ENCODE results near the gene MIA2.

Gene MIA2

GRCh38 chr14:39428118-39428517 lies 194.4 kb downstream of the MIA2 start:
- no peak for DNase-seq (ENCODE audit: low spot score)
- ChIA-PET POLR2A (ENCODE audit: low non-redundant PET) (no interaction called here), CTCF (no interaction called here)
- no peak overlapping the region for H3K27ac ChIP-seq
- TF ChIP-seq CTCF (conservative IDR thresholded peaks at IDR 0.05; ENCODE audit: low read depth), result no peak

- ChIA-PET CTCF (no interaction called here), POLR2A (ENCODE audit: low non-redundant PET) (interaction anchor here (0.6 kb wide), 1 partner anchor 252 kb away, joined by 9 read pairs; no protein-coding TSS in a partner anchor)
- DNase-seq (ENCODE audit: low spot score), result peak; percentile 5
Observed at GRCh38 chr14:39430762-39431415, 197.2 kb downstream of the MIA2 start.

GRCh38 chr14:39431416-39432178 lies 197.9 kb downstream of the MIA2 start:
- POLR2A ChIA-PET (ENCODE audit: low non-redundant PET), result interaction anchor here (0.9 kb wide), 1 partner anchor 328 kb away, joined by 4 read pairs; the partner anchor contains the start of gene SEC23A
- DNase-seq (ENCODE audit: low spot score), result peak; percentile 27
- CTCF ChIA-PET, result interaction anchor here (0.6 to 0.7 kb wide), 2 partner anchors 9 to 200 kb away, joined by 3 read pairs; no protein-coding TSS in a partner anchor
- peak overlapping the region; percentile 96 for H3K27ac ChIP-seq
- TF ChIP-seq CTCF (conservative IDR thresholded peaks at IDR 0.05; ENCODE audit: low read depth), result no peak

More at GRCh38 chr14:39430762-39431415, 197.2 kb downstream of the MIA2 start:
- H3K27ac ChIP-seq, result peak overlapping the region; percentile 96
- TF ChIP-seq CTCF (conservative IDR thresholded peaks at IDR 0.05; ENCODE audit: low read depth), result no peak

GRCh38 chr14:39432179-39432618 lies 198.5 kb downstream of the MIA2 start, which contains the start of gene FBXO33:
Gene FBXO33 (minus strand): TSS chr14:39432433. CDS start chr14:39432162, 271 bp downstream.
- ChIA-PET POLR2A (ENCODE audit: low non-redundant PET) (interaction anchor here (0.9 to 1.5 kb wide), 4 partner anchors 8 to 329 kb away, joined by 3 to 5 read pairs (median 4); partner anchors contain the start of genes SEC23A and TRAPPC6B), CTCF (interaction anchor here (0.6 kb wide), 1 partner anchor 10 kb away, joined by 3 read pairs; no protein-coding TSS in a partner anchor)
- TF ChIP-seq CTCF (conservative IDR thresholded peaks at IDR 0.05; ENCODE audit: low read depth), result no peak
- H3K27ac ChIP-seq, result peak within 1 kb of the TSS; percentile 96
- DNase-seq (ENCODE audit: low spot score), result peak; percentile 88

- POLR2A ChIA-PET (ENCODE audit: low non-redundant PET), result interaction anchor here (0.7 to 1.5 kb wide), 4 partner anchors 9 to 1228 kb away, joined by 3 to 11 read pairs (median 4); partner anchors contain the start of gene TRAPPC6B
- CTCF ChIA-PET, result interaction anchor here (0.6 to 1.2 kb wide), 3 partner anchors 56 to 347 kb away, joined by 3 to 7 read pairs (median 4); no protein-coding TSS in a partner anchor
- H3K27ac ChIP-seq, result peak overlapping the region; percentile 96
- TF ChIP-seq CTCF (conservative IDR thresholded peaks at IDR 0.05; ENCODE audit: low read depth), result peak; percentile 59
- peak; percentile 84 for DNase-seq (ENCODE audit: low spot score)
Observed at GRCh38 chr14:39432619-39433451, 199.1 kb downstream of the MIA2 start.

Measured in RWPE1 (cell line).